SH-SY5Y (cell line): ENCODE measurements around the gene LHX4.

Experiments
- GATA2 ChIP-seq: IDR thresholded peaks from 2 replicates; pipeline ENCODE4 v1.6.1; 2011; ENCODE audit warnings: mild to moderate bottlenecking, low read depth, low read length
- GATA3 ChIP-seq: IDR thresholded peaks from 2 replicates; pipeline ENCODE4 v1.6.1; 2011; ENCODE audit warnings: low read depth, mild to moderate bottlenecking, low read length, moderate library complexity

GRCh38 chr1:180181996-180182642 lies 47.9 kb upstream of the LHX4 start:
- TF ChIP-seq GATA3, result no peak
- no peak for TF ChIP-seq GATA2
